ENCODE measurements around the gene CTBP2. TPM values are rescaled to one million over a fixed set of nuclear protein-coding genes. Genes with fewer than 3 reads are reported as not detected.

CTBP2 gene
- total RNA-seq, 1 experiment from 2014 or later, result 78.7 TPM

- TF ChIP-seq, protein P1, sequence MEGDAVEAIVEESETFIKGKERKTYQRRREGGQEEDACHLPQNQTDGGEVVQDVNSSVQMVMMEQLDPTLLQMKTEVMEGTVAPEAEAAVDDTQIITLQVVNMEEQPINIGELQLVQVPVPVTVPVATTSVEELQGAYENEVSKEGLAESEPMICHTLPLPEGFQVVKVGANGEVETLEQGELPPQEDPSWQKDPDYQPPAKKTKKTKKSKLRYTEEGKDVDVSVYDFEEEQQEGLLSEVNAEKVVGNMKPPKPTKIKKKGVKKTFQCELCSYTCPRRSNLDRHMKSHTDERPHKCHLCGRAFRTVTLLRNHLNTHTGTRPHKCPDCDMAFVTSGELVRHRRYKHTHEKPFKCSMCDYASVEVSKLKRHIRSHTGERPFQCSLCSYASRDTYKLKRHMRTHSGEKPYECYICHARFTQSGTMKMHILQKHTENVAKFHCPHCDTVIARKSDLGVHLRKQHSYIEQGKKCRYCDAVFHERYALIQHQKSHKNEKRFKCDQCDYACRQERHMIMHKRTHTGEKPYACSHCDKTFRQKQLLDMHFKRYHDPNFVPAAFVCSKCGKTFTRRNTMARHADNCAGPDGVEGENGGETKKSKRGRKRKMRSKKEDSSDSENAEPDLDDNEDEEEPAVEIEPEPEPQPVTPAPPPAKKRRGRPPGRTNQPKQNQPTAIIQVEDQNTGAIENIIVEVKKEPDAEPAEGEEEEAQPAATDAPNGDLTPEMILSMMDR (IDR thresholded peaks at IDR 0.05; ENCODE audit: unreplicated experiment), result no peak
- no peak for DNase-seq
- no peaks in the 10 kb centered on the region for H3K4me1 Mint-ChIP-seq (ENCODE audit: low read depth, unreplicated experiment)
- BruUV-seq (replicated peaks), result no TSS peak
- no peaks in the 10 kb centered on the region for H3K27me3 Mint-ChIP-seq (ENCODE audit: unreplicated experiment)
- H3K27ac Mint-ChIP-seq (ENCODE audit: unreplicated experiment), result no peak overlapping the region
- intact Hi-C loops (cut with micrococcal nuclease; ENCODE audit: unreplicated experiment), result no loop called here
- H3K9me3 Mint-ChIP-seq (ENCODE audit: low read depth, unreplicated experiment), result no peaks in the 10 kb centered on the region
- CTCF ChIA-PET, result no interaction called here
- H3K4me3 Mint-ChIP-seq (ENCODE audit: low read depth, unreplicated experiment), result no peak overlapping the region
- H3K36me3 Mint-ChIP-seq (ENCODE audit: insufficient read depth, unreplicated experiment), result peaks cover 17% of the 10 kb centered on the region
These were observed 67.0 kb downstream of the CTBP2 start for GRCh38 chr10:125093199-125093973.

DNA sequence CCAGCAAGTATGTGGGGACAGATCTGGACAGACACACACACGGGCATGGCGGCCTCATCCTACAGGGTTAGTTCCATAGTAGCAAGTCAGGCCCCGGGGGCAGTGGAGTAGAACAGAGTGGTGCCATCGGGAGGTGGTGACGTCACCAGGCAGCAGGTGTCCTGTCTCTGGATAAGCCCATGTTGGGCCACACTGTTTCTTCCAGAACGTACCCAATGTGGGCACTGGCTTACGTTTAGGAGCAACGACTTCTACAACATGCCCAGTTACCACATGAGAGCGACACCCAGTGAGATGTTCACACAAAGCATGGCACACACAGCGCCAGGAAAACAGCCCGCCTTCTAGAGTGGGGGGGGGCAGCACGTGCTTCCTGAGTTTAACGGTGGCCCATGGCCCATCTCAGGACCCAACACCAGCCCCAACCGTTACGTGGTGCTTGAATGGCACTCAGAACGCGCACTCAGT is 67.8 kb downstream of the CTBP2 start:
- no TSS peak for BruUV-seq (replicated peaks)
- TF ChIP-seq, protein P1 (IDR thresholded peaks at IDR 0.05; ENCODE audit: unreplicated experiment), result no peak
- Mint-ChIP-seq H3K9me3 (ENCODE audit: low read depth, unreplicated experiment) (no peaks in the 10 kb centered on the region), H3K4me3 (ENCODE audit: low read depth, unreplicated experiment) (no peak overlapping the region), H3K36me3 (ENCODE audit: insufficient read depth, unreplicated experiment) (peaks cover 18% of the 10 kb centered on the region), H3K27me3 (ENCODE audit: unreplicated experiment) (no peaks in the 10 kb centered on the region), H3K4me1 (ENCODE audit: low read depth, unreplicated experiment) (peaks cover 7% of the 10 kb centered on the region), H3K27ac (ENCODE audit: unreplicated experiment) (no peak overlapping the region)
- CTCF ChIA-PET, result no interaction called here
- no peak for DNase-seq
- intact Hi-C loops (cut with micrococcal nuclease; ENCODE audit: unreplicated experiment), result no loop called here

- no peak overlapping the region for H3K4me3 Mint-ChIP-seq (ENCODE audit: low read depth, unreplicated experiment)
- intact Hi-C loops (cut with micrococcal nuclease; ENCODE audit: unreplicated experiment), result no loop called here
- peaks cover 9% of the 10 kb centered on the region for H3K4me1 Mint-ChIP-seq (ENCODE audit: low read depth, unreplicated experiment)
- H3K36me3 Mint-ChIP-seq (ENCODE audit: insufficient read depth, unreplicated experiment), result peaks cover 25% of the 10 kb centered on the region
- TF ChIP-seq, protein P1 (IDR thresholded peaks at IDR 0.05; ENCODE audit: unreplicated experiment), result no peak
- BruUV-seq (replicated peaks), result no TSS peak
- no peak overlapping the region for H3K27ac Mint-ChIP-seq (ENCODE audit: unreplicated experiment)
- H3K9me3 Mint-ChIP-seq (ENCODE audit: low read depth, unreplicated experiment), result no peaks in the 10 kb centered on the region
- CTCF ChIA-PET, result no interaction called here
- DNase-seq, result no peak
- no peaks in the 10 kb centered on the region for H3K27me3 Mint-ChIP-seq (ENCODE audit: unreplicated experiment)
These were observed 68.5 kb downstream of the CTBP2 start for GRCh38 chr10:125091891-125092290.

- BruUV-seq (replicated peaks), result no TSS peak
- H3K27me3 Mint-ChIP-seq (ENCODE audit: unreplicated experiment), result no peaks in the 10 kb centered on the region
- peaks cover 43% of the 10 kb centered on the region for H3K36me3 Mint-ChIP-seq (ENCODE audit: insufficient read depth, unreplicated experiment)
- CTCF ChIA-PET, result no interaction called here
- intact Hi-C loops (cut with micrococcal nuclease; ENCODE audit: unreplicated experiment), result no loop called here
- TF ChIP-seq, protein P1 (IDR thresholded peaks at IDR 0.05; ENCODE audit: unreplicated experiment), result no peak
- H3K4me1 Mint-ChIP-seq (ENCODE audit: low read depth, unreplicated experiment), result peaks cover 25% of the 10 kb centered on the region
- H3K27ac Mint-ChIP-seq (ENCODE audit: unreplicated experiment), result no peak overlapping the region
- no peak overlapping the region for H3K4me3 Mint-ChIP-seq (ENCODE audit: low read depth, unreplicated experiment)
- DNase-seq, result no peak
- no peaks in the 10 kb centered on the region for H3K9me3 Mint-ChIP-seq (ENCODE audit: low read depth, unreplicated experiment)
These were observed 70.9 kb downstream of the CTBP2 start for GRCh38 chr10:125089469-125089868.

Data from Calu3 (cell line).